Nephron (organoid): Measurements from ENCODE around the gene RAB3GAP2.

Experiments
- H3K27ac Mint-ChIP-seq, 3 experiments: 2 replicates each; pipeline ENCODE4 v1.8.0; 2020; ENCODE audit warnings: mixed read lengths in 3 of 3, mild to moderate bottlenecking in 2 of 3, moderate library complexity in 1 of 3
- H3K27me3 Mint-ChIP-seq: 2 replicates; pipeline ENCODE4 v1.8.0; 2021; ENCODE audit warnings: low read depth, mild to moderate bottlenecking, moderate library complexity, mixed read lengths
- H3K36me3 Mint-ChIP-seq: 2 replicates; pipeline ENCODE4 v1.8.0; 2020; ENCODE audit warnings: low read depth, mixed read lengths
- H3K4me1 Mint-ChIP-seq: 2 replicates; pipeline ENCODE4 v1.8.0; 2020; ENCODE audit warnings: mixed read lengths
- H3K4me3 Mint-ChIP-seq, 3 experiments: 2 replicates each; pipeline ENCODE4 v1.8.0; 2020; ENCODE audit warnings: mild to moderate bottlenecking in 3 of 3, mixed read lengths in 3 of 3, moderate library complexity in 2 of 3
- H3K9me3 Mint-ChIP-seq: 2 replicates; pipeline ENCODE4 v1.8.0; 2020; ENCODE audit warnings: mixed read lengths
- CTCF ChIP-seq, 3 experiments: fragments of 200-600 bp; sonication (generic); IDR thresholded peaks; one replicate each; pipeline ENCODE4 v1.5.0; 2021; ENCODE audit warnings: antibody characterized with exemption in 3 of 3; ENCODE audit not compliant: unreplicated experiment in 3 of 3

Gene RAB3GAP2

DNA sequence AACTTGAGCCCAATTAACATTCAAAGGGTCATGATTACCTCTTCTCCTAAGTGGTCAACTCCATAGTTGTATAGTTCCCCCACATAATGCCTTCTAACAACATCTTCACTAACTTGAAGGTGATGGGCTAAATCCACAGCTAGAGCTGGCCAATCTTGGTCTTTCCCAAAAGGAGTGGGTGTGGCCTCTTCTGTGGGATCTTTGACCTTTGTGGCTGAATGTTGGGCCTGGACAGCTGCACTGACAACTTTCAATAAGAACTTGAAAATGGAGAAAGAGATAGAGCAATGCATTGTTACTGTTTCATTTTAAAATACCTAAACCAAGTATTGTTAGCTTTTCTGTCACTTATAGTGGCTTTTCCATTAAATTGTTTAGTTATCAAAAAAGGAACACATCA lies 119.1 kb downstream of the RAB3GAP2 start:
- Mint-ChIP-seq H3K27ac (no peak overlapping the region), H3K27me3 (no peaks in the 10 kb centered on the region), H3K36me3 (peaks cover 48% of the 10 kb centered on the region), H3K9me3 (no peaks in the 10 kb centered on the region), H3K4me1 (no peaks in the 10 kb centered on the region), H3K4me3 (no peak overlapping the region)
- no peak for TF ChIP-seq CTCF (IDR thresholded peaks at IDR 0.05; ENCODE audit: unreplicated experiment in 3 of 3)

DNA sequence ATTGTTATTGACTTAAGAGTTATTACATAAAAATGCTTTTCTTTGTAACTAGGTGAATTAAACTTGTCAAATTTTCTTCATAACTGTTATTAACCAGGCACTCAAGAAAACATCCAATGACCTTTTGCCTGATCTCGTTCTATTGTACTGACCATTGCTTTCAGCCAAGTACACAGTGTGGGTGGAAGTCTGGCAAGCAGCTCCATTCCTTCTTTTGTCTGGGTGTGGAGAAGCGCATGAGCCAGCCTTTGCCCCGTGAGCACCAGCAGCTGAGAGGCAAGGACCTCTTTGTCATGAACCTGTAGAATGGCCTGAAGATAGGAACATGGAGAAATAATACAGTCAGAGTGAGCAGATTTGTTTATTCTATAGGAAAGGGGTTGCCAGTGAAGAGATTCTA lies 120.8 kb downstream of the RAB3GAP2 start:
- H3K27me3 Mint-ChIP-seq, result no peaks in the 10 kb centered on the region
- H3K9me3 Mint-ChIP-seq, result no peaks in the 10 kb centered on the region
- no peaks in the 10 kb centered on the region for H3K4me1 Mint-ChIP-seq
- peaks cover 37% of the 10 kb centered on the region for H3K36me3 Mint-ChIP-seq
- H3K4me3 Mint-ChIP-seq, result no peak overlapping the region
- no peak overlapping the region for H3K27ac Mint-ChIP-seq
- TF ChIP-seq CTCF (IDR thresholded peaks at IDR 0.05; ENCODE audit: unreplicated experiment in 3 of 3), result no peak

GRCh38 chr1:220149742-220150141 lies 122.5 kb downstream of the RAB3GAP2 start:
- TF ChIP-seq CTCF (IDR thresholded peaks at IDR 0.05; ENCODE audit: unreplicated experiment in 3 of 3), result no peak
- H3K27ac Mint-ChIP-seq, result no peak overlapping the region
- no peak overlapping the region for H3K4me3 Mint-ChIP-seq
- no peaks in the 10 kb centered on the region for H3K4me1 Mint-ChIP-seq
- no peaks in the 10 kb centered on the region for H3K27me3 Mint-ChIP-seq
- no peaks in the 10 kb centered on the region for H3K9me3 Mint-ChIP-seq
- peaks cover 47% of the 10 kb centered on the region for H3K36me3 Mint-ChIP-seq

GRCh38 chr1:220144051-220144450 lies 128.2 kb downstream of the RAB3GAP2 start:
- peaks cover 68% of the 10 kb centered on the region for H3K36me3 Mint-ChIP-seq
- no peaks in the 10 kb centered on the region for H3K9me3 Mint-ChIP-seq
- no peak for TF ChIP-seq CTCF (IDR thresholded peaks at IDR 0.05; ENCODE audit: unreplicated experiment in 3 of 3)
- no peak overlapping the region for H3K4me3 Mint-ChIP-seq
- H3K4me1 Mint-ChIP-seq, result no peaks in the 10 kb centered on the region
- H3K27ac Mint-ChIP-seq, result no peak overlapping the region
- H3K27me3 Mint-ChIP-seq, result no peaks in the 10 kb centered on the region

- H3K4me1 Mint-ChIP-seq, result no peaks in the 10 kb centered on the region
- H3K36me3 Mint-ChIP-seq, result peaks cover 73% of the 10 kb centered on the region
- H3K4me3 Mint-ChIP-seq, result no peak overlapping the region
- TF ChIP-seq CTCF (IDR thresholded peaks at IDR 0.05; ENCODE audit: unreplicated experiment in 3 of 3), result no peak
- H3K27me3 Mint-ChIP-seq, result no peaks in the 10 kb centered on the region
- H3K27ac Mint-ChIP-seq, result no peak overlapping the region
- no peaks in the 10 kb centered on the region for H3K9me3 Mint-ChIP-seq
These were observed 132.3 kb downstream of the RAB3GAP2 start for GRCh38 chr1:220139966-220140365.

GRCh38 chr1:220137019-220137786 lies 135.1 kb downstream of the RAB3GAP2 start:
- Mint-ChIP-seq H3K27ac (no peak overlapping the region), H3K4me1 (no peaks in the 10 kb centered on the region), H3K36me3 (peaks cover 80% of the 10 kb centered on the region), H3K4me3 (no peak overlapping the region), H3K27me3 (no peaks in the 10 kb centered on the region), H3K9me3 (no peaks in the 10 kb centered on the region)
- TF ChIP-seq CTCF (IDR thresholded peaks at IDR 0.05; ENCODE audit: unreplicated experiment in 3 of 3), result no peak
